ENCODE results near the gene ACAD10.

DNA sequence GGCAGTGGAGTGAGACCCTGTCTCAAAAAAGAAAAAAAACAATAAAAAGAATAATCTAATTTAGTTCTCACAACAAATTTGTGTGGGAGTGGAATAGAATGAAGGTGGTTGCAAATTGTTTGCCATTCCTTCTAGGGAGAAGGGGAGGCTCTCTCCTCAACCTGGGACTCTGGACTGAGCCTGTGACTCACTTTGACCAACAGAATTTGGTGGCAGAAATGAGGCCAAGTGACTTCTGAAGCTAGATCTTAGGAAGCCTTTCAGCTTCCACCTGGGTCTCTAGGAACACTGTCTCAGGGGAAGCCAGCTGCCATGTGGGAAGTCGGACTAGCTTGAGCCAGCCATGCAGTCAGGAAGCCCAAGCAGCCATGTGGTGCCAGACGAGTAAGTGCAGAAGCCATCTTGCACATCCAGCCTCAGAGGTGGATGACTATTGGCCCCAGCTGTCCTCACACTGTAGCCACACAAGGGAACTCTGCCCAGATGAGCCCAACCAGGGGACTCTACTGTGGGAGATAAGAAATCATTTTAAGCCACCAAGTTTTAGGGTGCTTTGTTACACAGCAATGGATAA is 95.3 kb downstream of the ACAD10 start:
- no peak for TF ChIP-seq EP300 (IDR thresholded peaks at IDR 0.05)
- no peak for TF ChIP-seq CTCF (IDR thresholded peaks at IDR 0.05)
- TF ChIP-seq POLR2A (IDR thresholded peaks at IDR 0.05; ENCODE audit: low read depth) = no peak
- TF ChIP-seq POLR2AphosphoS5 (IDR thresholded peaks at IDR 0.05) = no peak
